Neural progenitor cell (in vitro differentiated cells): ENCODE data around the gene GUCY2C.

Experiments used
- EZH2 ChIP-seq: fragments of 200-600 bp; sonication (generic); IDR thresholded peaks from 2 replicates; pipeline ENCODE4 v1.6.1; 2017; ENCODE audit warnings: antibody characterized with exemption, mild to moderate bottlenecking, moderate library complexity
- EZH2phosphoT487 ChIP-seq: fragments of 200-600 bp; sonication (generic); IDR thresholded peaks from 2 replicates; pipeline ENCODE4 v1.6.1; 2017; ENCODE audit warnings: antibody characterized with exemption
- TF ChIP-seq, protein P1 (sequence below): fragments of 200-600 bp; sonication (generic); IDR thresholded peaks from 2 replicates; pipeline ENCODE4 v1.5.1; 2017; ENCODE audit warnings: antibody characterized with exemption, mild to moderate bottlenecking

DNA sequence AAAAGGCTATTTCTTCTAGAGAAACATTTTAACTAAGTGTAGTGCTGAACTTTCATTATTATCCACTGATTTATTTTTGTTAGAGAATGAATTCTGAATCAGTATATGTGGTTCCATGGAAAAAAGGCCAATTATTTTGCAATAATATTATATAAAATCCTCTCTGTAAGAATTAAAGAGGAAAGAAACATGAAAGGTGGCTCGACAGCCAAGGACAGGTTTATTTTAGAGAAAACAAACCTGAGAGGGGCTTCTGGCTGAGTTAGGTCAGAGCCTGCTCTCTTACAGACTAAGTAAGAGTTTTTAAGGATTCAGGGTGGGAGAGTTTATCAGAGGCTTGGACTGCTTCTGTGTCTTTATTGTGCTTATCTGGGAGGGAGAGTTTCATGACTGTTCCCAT, 46.7 kb upstream of the GUCY2C start:
- TF ChIP-seq, protein P1, sequence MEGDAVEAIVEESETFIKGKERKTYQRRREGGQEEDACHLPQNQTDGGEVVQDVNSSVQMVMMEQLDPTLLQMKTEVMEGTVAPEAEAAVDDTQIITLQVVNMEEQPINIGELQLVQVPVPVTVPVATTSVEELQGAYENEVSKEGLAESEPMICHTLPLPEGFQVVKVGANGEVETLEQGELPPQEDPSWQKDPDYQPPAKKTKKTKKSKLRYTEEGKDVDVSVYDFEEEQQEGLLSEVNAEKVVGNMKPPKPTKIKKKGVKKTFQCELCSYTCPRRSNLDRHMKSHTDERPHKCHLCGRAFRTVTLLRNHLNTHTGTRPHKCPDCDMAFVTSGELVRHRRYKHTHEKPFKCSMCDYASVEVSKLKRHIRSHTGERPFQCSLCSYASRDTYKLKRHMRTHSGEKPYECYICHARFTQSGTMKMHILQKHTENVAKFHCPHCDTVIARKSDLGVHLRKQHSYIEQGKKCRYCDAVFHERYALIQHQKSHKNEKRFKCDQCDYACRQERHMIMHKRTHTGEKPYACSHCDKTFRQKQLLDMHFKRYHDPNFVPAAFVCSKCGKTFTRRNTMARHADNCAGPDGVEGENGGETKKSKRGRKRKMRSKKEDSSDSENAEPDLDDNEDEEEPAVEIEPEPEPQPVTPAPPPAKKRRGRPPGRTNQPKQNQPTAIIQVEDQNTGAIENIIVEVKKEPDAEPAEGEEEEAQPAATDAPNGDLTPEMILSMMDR = no peak
- TF ChIP-seq EZH2 = no peak
- no peak for TF ChIP-seq EZH2phosphoT487
